SK-N-SH (cell line): Measurements from ENCODE around the gene SIRPB1. TPM values are rescaled to one million over a fixed set of nuclear protein-coding genes. Genes with fewer than 3 reads are reported as not detected.
"Not testable (repeated sequence)": the region's sequence is repeated elsewhere in the genome, so short reads cannot be mapped to it uniquely, and the experiment has no call there.

Experiments used
- CTCF ChIA-PET: fragments of 300-600, 350-600 bp; formaldehyde crosslinking; extraction: SDS; loops from one replicate; lab custom pipeline; 2021; lab: Yijun Ruan, JAX
- POLR2A ChIA-PET: fragments of 350-600 bp; sonication (Branson Sonifier 250); formaldehyde crosslinking; extraction: SDS; loops from one replicate; lab custom pipeline; 2020; ENCODE audit warnings: antibody characterized with exemption, inconsistent platforms; lab: Yijun Ruan, JAX
- DNase-seq: peaks from one replicate; pipeline ENCODE4 v3.0.0; 2012
- H2AFZ ChIP-seq: fragments of 200-600 bp; sonication (generic); 2 replicates; pipeline ENCODE4 v1.8.1; 2016; ENCODE audit warnings: antibody characterized with exemption, mild to moderate bottlenecking, low read depth
- H3F3A ChIP-seq: fragments of 200-600 bp; sonication (generic); replicated peaks from 2 replicates; pipeline ENCODE3; 2016; ENCODE audit warnings: antibody characterized with exemption, mild to moderate bottlenecking; ENCODE audit not compliant: insufficient read depth
- H3K27ac ChIP-seq, 2 experiments: fragments of 200-500 bp in 1 of 2; fragments of 200-600 bp in 1 of 2; sonication (Bioruptor generic) in 1 of 2; sonication (generic), shearing (Covaris generic) in 1 of 2; 2 replicates each; pipeline versions ENCODE4 v1.5.1 to v1.6.1; 2014 to 2016; ENCODE audit warnings: low read depth in 2 of 2, inconsistent platforms in 1 of 2, low read length in 1 of 2, mild to moderate bottlenecking in 1 of 2, mixed read lengths in 1 of 2
- H3K27me3 ChIP-seq: fragments of 200-600 bp; sonication (generic), shearing (Covaris generic); 2 replicates; pipeline ENCODE4 v1.6.1; 2016; ENCODE audit warnings: mixed run types; ENCODE audit not compliant: insufficient read depth
- H3K36me3 ChIP-seq, 2 experiments: fragments of 200-500 bp in 1 of 2; fragments of 200-600 bp in 1 of 2; sonication (Bioruptor generic) in 1 of 2; sonication (generic) in 1 of 2; replicated peaks in 1 of 2; 2 replicates each; pipeline versions ENCODE3 to v1.5.1; 2014 to 2016; ENCODE audit warnings: low read length in 1 of 2, mild to moderate bottlenecking in 1 of 2; ENCODE audit not compliant: insufficient read depth in 2 of 2, control insufficient read depth in 1 of 2
- H3K4me1 ChIP-seq, 2 experiments: fragments of 200-500 bp in 1 of 2; fragments of 200-600 bp in 1 of 2; sonication (Bioruptor generic) in 1 of 2; sonication (generic), shearing (Covaris generic) in 1 of 2; 2 replicates each; pipeline versions ENCODE4 v1.5.1 to v1.6.1; 2014 to 2016; ENCODE audit warnings: low read depth in 1 of 2, low read length in 1 of 2, mixed run types in 1 of 2; ENCODE audit not compliant: insufficient read depth in 2 of 2, control insufficient read depth in 1 of 2
- H3K4me2 ChIP-seq: fragments of 200-600 bp; sonication (generic), shearing (Covaris generic); 2 replicates; pipeline ENCODE4 v1.6.1; 2017; ENCODE audit warnings: mixed run types
- H3K4me3 ChIP-seq, 2 experiments: fragments of 200-500 bp in 1 of 2; fragments of 200-600 bp in 1 of 2; sonication (Bioruptor generic) in 1 of 2; sonication (generic), shearing (Covaris generic) in 1 of 2; 2 replicates each; pipeline versions ENCODE4 v1.5.1 to v1.8.1; 2014 to 2016; ENCODE audit warnings: low read depth in 2 of 2, inconsistent platforms in 1 of 2, low read length in 1 of 2, mild to moderate bottlenecking in 1 of 2, mixed read lengths in 1 of 2, moderate library complexity in 1 of 2
- H3K79me2 ChIP-seq: fragments of 200-600 bp; sonication (generic); 2 replicates; pipeline ENCODE4 v1.8.1; 2017; ENCODE audit warnings: mild to moderate bottlenecking; ENCODE audit not compliant: insufficient read depth
- H3K9ac ChIP-seq: fragments of 200-600 bp; sonication (generic); 2 replicates; pipeline ENCODE4 v1.6.1; 2017; ENCODE audit warnings: mixed run types
- H3K9me2 ChIP-seq: fragments of 200-600 bp; sonication (generic); 2 replicates; pipeline ENCODE4 v1.6.1; 2017; ENCODE audit warnings: mixed run types
- H3K9me3 ChIP-seq: fragments of 200-600 bp; sonication (generic); 2 replicates; pipeline ENCODE4 v1.6.1; 2017; ENCODE audit warnings: mixed run types, mild to moderate bottlenecking, moderate library complexity
- H4K20me1 ChIP-seq: fragments of 200-600 bp; sonication (generic); 2 replicates; pipeline ENCODE4 v1.6.1; 2017; ENCODE audit warnings: mild to moderate bottlenecking, mixed run types; ENCODE audit not compliant: insufficient read depth
- EP300 ChIP-seq, 2 experiments: IDR thresholded peaks; 2 replicates each; pipeline versions ENCODE4 v1.4.0 to v1.6.1; 2012; ENCODE audit warnings: borderline replicate concordance in 1 of 2, low read depth in 1 of 2, low read length in 1 of 2
- EZH2phosphoT487 ChIP-seq: fragments of 200-600 bp; sonication (generic); IDR thresholded peaks from 2 replicates; pipeline ENCODE4 v1.6.1; 2017; ENCODE audit warnings: low read depth, mixed run types, mild to moderate bottlenecking, antibody characterized with exemption, moderate library complexity, borderline replicate concordance
- FOSL2 ChIP-seq: IDR thresholded peaks from 2 replicates; pipeline ENCODE4 v1.4.0; 2012; ENCODE audit warnings: low read depth, mild to moderate bottlenecking, moderate library complexity, borderline replicate concordance
- FOXJ3 ChIP-seq: sonication (generic); formaldehyde crosslinking; IDR thresholded peaks from 2 replicates; pipeline ENCODE4 v1.5.1; 2020; ENCODE audit warnings: mild to moderate bottlenecking, missing genetic modification reagents
- FOXM1 ChIP-seq: IDR thresholded peaks from 2 replicates; pipeline ENCODE4 v1.4.0; 2012; ENCODE audit warnings: low read depth, mild to moderate bottlenecking
- GATA2 ChIP-seq: sonication (generic); formaldehyde crosslinking; IDR thresholded peaks from 2 replicates; pipeline ENCODE4 v1.5.0; 2020; ENCODE audit warnings: mild to moderate bottlenecking, missing genetic modification reagents
- MEF2A ChIP-seq: IDR thresholded peaks from 2 replicates; pipeline ENCODE4 v1.4.0; 2012; ENCODE audit warnings: low read depth, borderline replicate concordance
- NRF1 ChIP-seq: IDR thresholded peaks from 2 replicates; pipeline ENCODE4 v1.6.1; 2012; ENCODE audit warnings: low read depth, mild to moderate bottlenecking, low read length
- RAD21 ChIP-seq: IDR thresholded peaks from 2 replicates; pipeline ENCODE4 v1.6.1; 2012; ENCODE audit warnings: mild to moderate bottlenecking, low read length
- RCOR1 ChIP-seq: fragments of 150-350 bp; IDR thresholded peaks from 2 replicates; pipeline ENCODE4 v1.6.1; 2017; ENCODE audit warnings: antibody characterized with exemption, low read length
- RFX5 ChIP-seq: IDR thresholded peaks from 2 replicates; pipeline ENCODE4 v1.6.1; 2012; ENCODE audit warnings: mild to moderate bottlenecking, improper control_type of control experiment, low read length
- RXRA ChIP-seq: IDR thresholded peaks from 2 replicates; pipeline ENCODE4 v1.4.0; 2012; ENCODE audit warnings: low read depth, mild to moderate bottlenecking, borderline replicate concordance
- TAF1 ChIP-seq: IDR thresholded peaks from 2 replicates; pipeline ENCODE4 v1.6.1; 2012; ENCODE audit warnings: low read depth, mild to moderate bottlenecking, low read length, moderate library complexity, borderline replicate concordance
- TEAD4 ChIP-seq: IDR thresholded peaks from 2 replicates; pipeline ENCODE4 v1.4.0; 2012; ENCODE audit warnings: mild to moderate bottlenecking, borderline replicate concordance; ENCODE audit not compliant: insufficient read depth
- whole genome bisulfite sequencing: methylation state at CpG from one replicate; pipeline ENCODE4 v1.1.6; 2017; ENCODE audit warnings: low lambda C conversion rate; 5-methylcytosine and 5-hydroxymethylcytosine counted together
- polyA plus RNA-seq, 3 experiments: library from polyadenylated mRNA; depleted of rRNA; stranded (reverse); fragments of >200 nt; gene quantifications; 2 replicates each; pipeline ENCODE4 v1.2.3, GENCODE V29; 2012
- TF ChIP-seq, protein P1 (sequence below): fragments of 150-350 bp; IDR thresholded peaks from 2 replicates; pipeline ENCODE4 v1.6.1; 2017; ENCODE audit warnings: antibody characterized with exemption, low read length, low read depth, borderline replicate concordance
- TF ChIP-seq, protein P2 (sequence below): IDR thresholded peaks from 2 replicates; pipeline ENCODE4; 2012
- TF ChIP-seq, protein P3 (sequence below): IDR thresholded peaks from 2 replicates; pipeline ENCODE4 v1.4.0; 2012; ENCODE audit warnings: low read depth

SIRPB1 gene
- polyA plus RNA-seq, 1 of the 3 experiments (the other 2 are of a cell fraction): 0.53 TPM

DNA sequence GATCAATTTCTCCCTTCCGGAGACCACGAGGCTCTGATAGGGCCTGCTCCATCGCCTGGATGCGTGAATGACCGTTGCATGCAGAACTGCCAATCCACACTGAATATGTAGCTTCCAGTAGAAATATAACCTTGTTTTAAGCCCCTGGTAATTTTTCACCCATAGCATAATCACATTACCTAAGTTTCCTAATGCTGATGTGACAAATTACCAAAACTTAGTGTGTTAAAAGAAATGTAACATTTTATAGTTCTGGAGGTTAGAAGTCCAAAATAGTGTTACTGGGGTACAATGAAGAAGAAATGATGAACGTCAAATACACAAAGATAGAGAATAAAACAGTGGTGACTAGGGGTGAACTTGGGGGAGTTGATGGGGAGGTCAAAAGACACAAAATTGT is 40.3 kb downstream of the SIRPB1 start:
- Histone ChIP-seq H3K9me2 (no peaks in the 10 kb centered on the region), H3K9ac (no peak overlapping the region), H3K4me2 (no peak overlapping the region), H3K4me1 (no peaks in the 10 kb centered on the region), H3K36me3 (no peaks in the 10 kb centered on the region), H3K79me2 (no peaks in the 10 kb centered on the region), H3K27ac (no peak overlapping the region), H3K4me3 (no peak overlapping the region), H3K9me3 (no peaks in the 10 kb centered on the region), H2AFZ (no peak overlapping the region), H3K27me3 (no peaks in the 10 kb centered on the region; the same call in 1 of the 2 replicates), H3F3A (no peaks in the 10 kb centered on the region), H4K20me1 (no peaks in the 10 kb centered on the region)
- CTCF ChIA-PET: no interaction called here
- DNase-seq: no peak
- WGBS: 72% methylated on average over 6 of the region's 6 CpGs
- no peak for TF ChIP-seq RFX5
- TF ChIP-seq EZH2phosphoT487: no peak
- TF ChIP-seq FOSL2: no peak
- TF ChIP-seq NRF1: no peak
- no peak for TF ChIP-seq RAD21
- no peak for TF ChIP-seq TEAD4
- TF ChIP-seq EP300 (IDR thresholded peaks at IDR 0.05; ENCODE audit: borderline replicate concordance in 1 of 2, low read depth in 1 of 2, low read length in 1 of 2): no peak
- TF ChIP-seq FOXJ3 (CRISPR knock-in tag): no peak
- TF ChIP-seq FOXM1: no peak
- no peak for TF ChIP-seq GATA2 (CRISPR knock-in tag)
- TF ChIP-seq, protein P1, sequence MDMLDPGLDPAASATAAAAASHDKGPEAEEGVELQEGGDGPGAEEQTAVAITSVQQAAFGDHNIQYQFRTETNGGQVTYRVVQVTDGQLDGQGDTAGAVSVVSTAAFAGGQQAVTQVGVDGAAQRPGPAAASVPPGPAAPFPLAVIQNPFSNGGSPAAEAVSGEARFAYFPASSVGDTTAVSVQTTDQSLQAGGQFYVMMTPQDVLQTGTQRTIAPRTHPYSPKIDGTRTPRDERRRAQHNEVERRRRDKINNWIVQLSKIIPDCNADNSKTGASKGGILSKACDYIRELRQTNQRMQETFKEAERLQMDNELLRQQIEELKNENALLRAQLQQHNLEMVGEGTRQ: no peak
- TF ChIP-seq, protein P2, sequence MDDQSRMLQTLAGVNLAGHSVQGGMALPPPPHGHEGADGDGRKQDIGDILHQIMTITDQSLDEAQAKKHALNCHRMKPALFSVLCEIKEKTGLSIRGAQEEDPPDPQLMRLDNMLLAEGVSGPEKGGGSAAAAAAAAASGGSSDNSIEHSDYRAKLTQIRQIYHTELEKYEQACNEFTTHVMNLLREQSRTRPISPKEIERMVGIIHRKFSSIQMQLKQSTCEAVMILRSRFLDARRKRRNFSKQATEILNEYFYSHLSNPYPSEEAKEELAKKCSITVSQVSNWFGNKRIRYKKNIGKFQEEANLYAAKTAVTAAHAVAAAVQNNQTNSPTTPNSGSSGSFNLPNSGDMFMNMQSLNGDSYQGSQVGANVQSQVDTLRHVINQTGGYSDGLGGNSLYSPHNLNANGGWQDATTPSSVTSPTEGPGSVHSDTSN: no peak
- TF ChIP-seq RCOR1: no peak
- POLR2A ChIA-PET: no interaction called here

DNA sequence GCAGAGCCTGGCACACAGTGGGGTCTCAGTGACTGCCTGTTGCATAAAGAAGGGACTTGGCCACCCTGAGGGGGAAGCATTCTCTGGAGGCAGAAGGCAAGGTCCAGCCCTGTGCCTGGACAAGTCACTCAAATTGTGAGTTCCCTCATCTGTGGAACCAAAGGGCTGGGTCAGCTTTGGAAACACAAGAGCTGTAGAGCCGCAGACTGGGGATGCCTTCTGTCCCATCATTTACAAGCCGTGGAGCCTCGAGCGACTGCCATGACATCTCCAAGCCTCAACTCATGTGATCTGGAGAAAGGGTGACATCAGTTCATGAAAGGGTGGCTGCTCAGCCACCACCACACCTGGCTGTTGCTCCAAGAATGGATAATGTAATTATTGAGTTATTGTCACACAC is 41.9 kb downstream of the SIRPB1 start:
- DNase-seq: no peak
- Histone ChIP-seq H3K27me3 (no peaks in the 10 kb centered on the region; the same call in 1 of the 2 replicates), H3K9me2 (no peaks in the 10 kb centered on the region), H3K4me2 (no peak overlapping the region), H3K36me3 (no peaks in the 10 kb centered on the region), H3K27ac (no peak overlapping the region), H3K4me3 (no peak overlapping the region), H3K9me3 (no peaks in the 10 kb centered on the region), H3K9ac (no peak overlapping the region), H4K20me1 (no peaks in the 10 kb centered on the region), H3K4me1 (no peaks in the 10 kb centered on the region), H3F3A (no peaks in the 10 kb centered on the region), H2AFZ (no peak overlapping the region), H3K79me2 (no peaks in the 10 kb centered on the region)
- ChIA-PET POLR2A (no interaction called here), CTCF (interaction anchor here (1.3 kb wide), 1 partner anchor 11 kb away, joined by 3 read pairs; no protein-coding TSS in a partner anchor)
- TF ChIP-seq TAF1: no peak
- TF ChIP-seq, protein P3, sequence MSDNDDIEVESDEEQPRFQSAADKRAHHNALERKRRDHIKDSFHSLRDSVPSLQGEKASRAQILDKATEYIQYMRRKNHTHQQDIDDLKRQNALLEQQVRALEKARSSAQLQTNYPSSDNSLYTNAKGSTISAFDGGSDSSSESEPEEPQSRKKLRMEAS: no peak
- TF ChIP-seq MEF2A: no peak
- no peak for TF ChIP-seq EZH2phosphoT487
- TF ChIP-seq RXRA: no peak
- no peak for TF ChIP-seq GATA2 (CRISPR knock-in tag)
- WGBS: no CpG with 5 or more reads among the region's 4 CpGs

DNA sequence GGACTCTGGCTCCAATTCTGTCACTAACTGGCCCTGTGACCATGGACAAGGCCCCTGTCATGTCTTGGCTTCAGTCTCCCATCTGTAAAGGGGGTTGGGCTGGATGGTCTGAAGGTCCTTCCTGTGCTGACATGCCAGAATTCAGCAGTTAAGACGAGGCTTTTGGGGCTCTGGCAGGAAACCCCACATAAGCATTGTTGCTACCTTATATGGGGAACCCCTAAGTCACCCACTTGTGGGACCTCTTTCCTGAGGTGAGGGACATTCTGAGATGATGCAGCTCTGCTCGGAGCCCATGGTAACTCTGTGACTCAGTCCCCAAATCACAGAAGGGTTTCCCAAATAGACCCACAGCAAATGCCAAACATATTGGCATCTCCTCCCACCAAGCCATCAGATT is 42.5 kb downstream of the SIRPB1 start:
- H3K4me2 ChIP-seq, H3K9me3 ChIP-seq, H3K9ac ChIP-seq, H3K4me1 ChIP-seq, H3K9me2 ChIP-seq, H3F3A ChIP-seq, DNase-seq, H3K4me3 ChIP-seq, H3K79me2 ChIP-seq, H2AFZ ChIP-seq, H4K20me1 ChIP-seq, H3K27me3 ChIP-seq, H3K27ac ChIP-seq, CTCF ChIA-PET, H3K36me3 ChIP-seq, POLR2A ChIA-PET: not testable (repeated sequence)
- WGBS: 21% methylated on average over 2 of the region's 2 CpGs
